SK-N-SH treated with all-trans-retinoic acid at 6 μM for 48 hours (cell line): ENCODE data around the gene SP3.

ENCODE experiments used
- ARNTL ChIP-seq: fragments of 450-650 bp; formaldehyde crosslinking; IDR thresholded peaks from 2 replicates; pipeline ENCODE4 v1.5.0; 2020; ENCODE audit warnings: low read depth, mild to moderate bottlenecking, moderate library complexity, borderline replicate concordance
- PPARA ChIP-seq: fragments of 250-450 bp; sonication (Bioruptor Pico); IDR thresholded peaks from 2 replicates; pipeline ENCODE4 v1.5.0; 2020; ENCODE audit warnings: mild to moderate bottlenecking, borderline replicate concordance
- RARB ChIP-seq: fragments of 250-450 bp; sonication (Bioruptor Pico); IDR thresholded peaks from 2 replicates; pipeline ENCODE4 v1.8.0; 2021; ENCODE audit warnings: mild to moderate bottlenecking, moderate library complexity
- ZNF8 ChIP-seq: fragments of 450-650 bp; formaldehyde crosslinking; IDR thresholded peaks from 2 replicates; pipeline ENCODE4 v1.5.0; 2020; ENCODE audit warnings: mild to moderate bottlenecking, moderate library complexity

DNA sequence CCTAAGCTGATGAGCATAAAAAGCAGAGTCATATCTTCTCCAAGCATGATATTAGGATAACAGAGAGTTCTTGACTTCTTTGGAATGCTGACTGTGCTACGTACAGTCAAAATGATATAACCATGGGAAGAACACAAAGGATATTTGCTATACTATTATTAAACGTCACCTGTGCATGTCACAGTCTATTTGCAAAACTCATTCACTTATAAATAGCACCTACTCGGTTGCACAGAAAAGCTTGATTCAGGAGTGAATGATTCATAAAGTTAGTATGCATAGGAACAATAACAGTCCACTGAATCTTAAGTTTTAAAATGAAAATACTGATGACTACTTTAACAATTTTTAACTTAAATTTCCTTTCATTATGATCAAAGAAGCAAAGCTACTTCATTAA lies 83.3 kb downstream of the SP3 start:
- no peak for TF ChIP-seq PPARA (CRISPR knock-in tag)
- TF ChIP-seq ARNTL (CRISPR knock-in tag) = no peak
- no peak for TF ChIP-seq RARB (CRISPR knock-in tag)
- TF ChIP-seq ZNF8 (CRISPR knock-in tag) = no peak
